Memory B cell (primary cell): ENCODE data around the gene DCXR.

Experiments
- ATAC-seq: fragments of 150-1000 bp; cut with Tn5 transposase; 2 replicates; pipeline ENCODE4 v1.10.0; 2021; ENCODE audit warnings: low read depth, mild to moderate bottlenecking, moderate library complexity
- DNase-seq, 2 donors: peaks; one replicate each; pipeline ENCODE4 v3.0.0; 2022; ENCODE audit warnings: low spot score in 2 of 2
- H3K27ac Mint-ChIP-seq: one replicate; pipeline ENCODE4 v1.8.0; 2022; ENCODE audit warnings: mild to moderate bottlenecking, moderate library complexity, mixed read lengths
- H3K27me3 Mint-ChIP-seq: one replicate; pipeline ENCODE4 v1.8.0; 2022; ENCODE audit warnings: mixed read lengths
- H3K36me3 Mint-ChIP-seq: one replicate; pipeline ENCODE4 v1.8.0; 2022; ENCODE audit warnings: mild to moderate bottlenecking, mixed read lengths
- H3K4me1 Mint-ChIP-seq: one replicate; pipeline ENCODE4 v1.8.0; 2022; ENCODE audit warnings: mixed read lengths
- H3K4me3 Mint-ChIP-seq: one replicate; pipeline ENCODE4 v1.8.0; 2022; ENCODE audit warnings: mild to moderate bottlenecking, moderate library complexity, mixed read lengths
- H3K9me3 Mint-ChIP-seq: one replicate; pipeline ENCODE4 v1.8.0; 2022; ENCODE audit warnings: mixed read lengths

Gene DCXR

DNA sequence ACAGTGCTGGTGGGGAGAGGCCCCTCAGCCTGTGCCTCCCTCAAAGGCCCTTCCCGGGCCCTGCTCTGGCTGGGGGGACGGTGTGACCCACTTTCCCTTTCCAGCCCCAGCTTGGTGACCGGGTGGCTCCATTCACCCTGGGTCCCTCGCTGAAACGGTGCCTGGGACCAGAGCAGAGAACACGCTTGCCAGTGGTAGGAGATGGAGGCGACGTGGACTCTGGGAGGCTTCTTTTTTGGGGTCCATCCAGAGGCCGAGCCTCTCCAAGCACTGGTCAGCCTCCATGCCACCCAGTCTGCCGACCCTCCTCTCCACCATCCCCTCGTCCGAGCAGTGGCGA is 22.6 kb downstream of the DCXR start:
- Mint-ChIP-seq H3K27me3 (no peaks in the 10 kb centered on the region), H3K4me1 (no peaks in the 10 kb centered on the region), H3K4me3 (no peak overlapping the region), H3K27ac (no peak overlapping the region), H3K9me3 (no peaks in the 10 kb centered on the region), H3K36me3 (peaks cover 4% of the 10 kb centered on the region)
- ATAC-seq (no peak), DNase-seq (no peak)

DNA sequence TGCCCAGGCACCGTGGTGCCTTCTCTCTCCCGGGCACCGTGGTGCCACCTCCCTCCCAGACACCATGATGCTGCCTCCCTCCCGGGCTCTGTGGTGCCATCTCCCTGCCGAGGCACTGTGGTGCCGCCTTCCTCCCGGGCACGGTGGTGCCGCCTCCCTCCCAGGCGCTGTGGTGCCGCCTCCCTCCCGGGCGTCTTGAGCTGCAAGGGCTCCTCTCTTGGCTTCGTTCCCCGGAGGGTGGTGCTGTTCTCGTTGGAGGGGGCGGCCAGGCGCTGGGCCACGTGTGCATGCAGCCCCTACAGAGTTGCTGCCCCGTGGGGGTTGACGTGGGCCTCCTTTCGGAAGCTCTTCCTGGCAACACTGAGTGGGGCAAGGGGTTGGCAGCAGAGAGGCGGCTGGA is 23.1 kb downstream of the DCXR start:
- Mint-ChIP-seq H3K27me3 (no peaks in the 10 kb centered on the region), H3K9me3 (no peaks in the 10 kb centered on the region), H3K27ac (no peak overlapping the region), H3K36me3 (peaks cover 5% of the 10 kb centered on the region), H3K4me3 (no peak overlapping the region), H3K4me1 (no peaks in the 10 kb centered on the region)
- DNase-seq = no peak
- no peak for ATAC-seq

DNA sequence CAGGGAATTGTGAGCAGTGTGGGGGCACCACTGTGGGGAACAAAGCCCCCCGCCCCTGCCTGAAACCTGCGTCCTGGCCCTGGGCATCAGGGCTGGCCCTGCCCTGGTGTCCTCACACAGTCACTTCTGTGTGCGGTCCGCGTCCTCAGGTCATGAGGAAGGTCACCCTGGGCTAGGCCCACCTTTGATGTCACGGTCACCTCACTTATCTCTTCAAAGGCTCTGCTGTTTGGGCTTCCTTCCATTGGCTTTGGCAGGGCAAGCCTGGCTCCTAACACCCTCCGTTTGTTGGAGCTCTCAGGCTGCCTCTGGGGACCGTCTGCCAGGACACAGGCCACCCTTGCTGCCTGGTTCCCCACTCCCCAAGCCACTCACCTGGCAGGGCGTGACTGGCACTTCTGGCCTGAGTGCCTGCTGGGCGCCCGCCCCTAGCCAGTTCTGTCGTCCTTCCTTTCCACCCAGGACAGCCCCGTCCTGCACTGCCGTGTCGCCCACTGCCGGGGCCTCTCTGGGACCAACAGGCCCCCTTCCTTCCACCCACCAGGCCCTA is 23.6 kb downstream of the DCXR start:
- ATAC-seq = no peak
- Mint-ChIP-seq H3K4me1 (no peaks in the 10 kb centered on the region), H3K27ac (no peak overlapping the region), H3K9me3 (no peaks in the 10 kb centered on the region), H3K36me3 (peaks cover 7% of the 10 kb centered on the region), H3K27me3 (no peaks in the 10 kb centered on the region), H3K4me3 (no peak overlapping the region)
- no peak for DNase-seq

DNA sequence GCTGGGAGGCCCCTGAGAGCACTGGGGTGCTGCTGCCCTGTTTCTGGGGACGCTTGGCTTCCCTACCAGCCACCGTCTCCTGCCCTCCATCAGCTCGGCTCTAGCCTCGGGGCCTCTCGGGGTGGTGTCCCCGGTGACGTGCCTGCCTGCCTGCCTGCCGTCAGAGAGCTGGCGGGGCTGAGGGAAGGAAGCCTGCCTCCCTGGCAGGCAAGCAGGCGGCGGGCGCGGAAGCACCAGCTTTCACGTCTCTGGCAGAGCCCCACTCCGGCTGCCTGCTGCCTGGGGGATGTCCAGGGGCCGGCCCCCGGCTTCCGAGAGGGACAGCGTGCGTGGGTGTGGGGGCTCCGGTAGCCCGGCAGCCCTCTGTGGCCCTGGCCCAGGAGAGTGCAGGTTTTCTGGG is 24.2 kb downstream of the DCXR start:
- no peak overlapping the region for H3K4me3 Mint-ChIP-seq
- DNase-seq = no peak
- H3K4me1 Mint-ChIP-seq = no peaks in the 10 kb centered on the region
- H3K36me3 Mint-ChIP-seq = peaks cover 7% of the 10 kb centered on the region
- no peaks in the 10 kb centered on the region for H3K9me3 Mint-ChIP-seq
- ATAC-seq = no peak
- no peak overlapping the region for H3K27ac Mint-ChIP-seq
- no peaks in the 10 kb centered on the region for H3K27me3 Mint-ChIP-seq

DNA sequence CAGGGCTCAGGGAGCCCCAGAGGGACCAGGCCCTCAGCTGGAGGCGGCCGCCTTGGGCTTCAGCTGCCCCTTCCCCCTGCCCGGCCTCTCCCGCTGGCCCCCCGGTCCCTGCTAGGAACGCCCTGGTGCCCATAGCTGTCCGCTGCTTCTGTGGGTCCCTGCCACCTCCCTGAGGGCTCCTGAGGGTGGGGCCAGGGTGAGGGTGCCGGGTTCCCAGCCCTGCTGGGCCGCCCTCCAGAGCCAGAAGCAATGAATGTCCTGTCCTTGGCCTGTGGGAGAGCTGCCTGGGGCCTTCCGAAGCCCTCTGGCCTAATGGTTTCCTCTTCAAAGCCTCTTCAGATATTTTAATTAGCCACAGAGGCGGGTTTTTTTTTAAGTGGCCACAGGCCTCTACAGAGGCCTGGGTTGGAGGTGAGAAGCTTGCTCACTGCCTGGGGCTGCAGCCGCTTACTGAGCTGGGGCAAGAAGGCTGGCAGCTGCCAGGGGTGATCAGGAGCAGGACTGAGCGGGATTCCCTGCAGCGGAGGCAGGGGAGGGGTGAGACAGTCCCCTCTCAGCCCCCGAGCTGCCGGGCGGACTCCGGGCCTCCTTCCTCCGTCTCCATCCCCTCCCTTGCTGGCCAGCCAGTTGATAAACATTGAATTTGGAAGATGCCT is 24.7 kb downstream of the DCXR start:
- ATAC-seq (no peak), DNase-seq (no peak)
- H3K4me3 Mint-ChIP-seq = no peak overlapping the region
- H3K27ac Mint-ChIP-seq = no peak overlapping the region
- peaks cover 2% of the 10 kb centered on the region for H3K4me1 Mint-ChIP-seq
- H3K9me3 Mint-ChIP-seq = no peaks in the 10 kb centered on the region
- no peaks in the 10 kb centered on the region for H3K27me3 Mint-ChIP-seq
- peaks cover 7% of the 10 kb centered on the region for H3K36me3 Mint-ChIP-seq

DNA sequence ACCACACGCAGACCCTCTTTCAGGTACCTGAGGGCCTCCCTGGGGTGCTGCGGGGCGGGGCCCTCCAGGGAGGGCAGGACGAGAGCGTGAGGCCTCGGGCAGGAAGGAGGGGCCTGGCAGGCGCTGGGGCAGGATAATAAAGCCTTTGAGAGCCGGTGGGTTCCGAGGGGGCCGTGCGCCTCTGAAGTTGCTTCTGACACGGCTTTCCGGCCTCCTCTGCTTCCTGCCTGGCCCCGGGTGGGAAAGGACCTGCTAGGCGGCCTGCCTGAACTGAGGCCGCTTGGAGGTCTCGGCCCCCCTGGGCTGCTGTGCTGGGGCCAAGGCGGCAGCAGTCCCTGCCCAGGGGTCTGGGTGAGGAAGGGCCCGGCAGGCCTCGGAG is 25.2 kb downstream of the DCXR start:
- H3K4me3 Mint-ChIP-seq = no peak overlapping the region
- peaks cover 2% of the 10 kb centered on the region for H3K4me1 Mint-ChIP-seq
- H3K9me3 Mint-ChIP-seq = no peaks in the 10 kb centered on the region
- no peak for ATAC-seq
- peaks cover 7% of the 10 kb centered on the region for H3K36me3 Mint-ChIP-seq
- H3K27me3 Mint-ChIP-seq = no peaks in the 10 kb centered on the region
- H3K27ac Mint-ChIP-seq = no peak overlapping the region
- no peak for DNase-seq

DNA sequence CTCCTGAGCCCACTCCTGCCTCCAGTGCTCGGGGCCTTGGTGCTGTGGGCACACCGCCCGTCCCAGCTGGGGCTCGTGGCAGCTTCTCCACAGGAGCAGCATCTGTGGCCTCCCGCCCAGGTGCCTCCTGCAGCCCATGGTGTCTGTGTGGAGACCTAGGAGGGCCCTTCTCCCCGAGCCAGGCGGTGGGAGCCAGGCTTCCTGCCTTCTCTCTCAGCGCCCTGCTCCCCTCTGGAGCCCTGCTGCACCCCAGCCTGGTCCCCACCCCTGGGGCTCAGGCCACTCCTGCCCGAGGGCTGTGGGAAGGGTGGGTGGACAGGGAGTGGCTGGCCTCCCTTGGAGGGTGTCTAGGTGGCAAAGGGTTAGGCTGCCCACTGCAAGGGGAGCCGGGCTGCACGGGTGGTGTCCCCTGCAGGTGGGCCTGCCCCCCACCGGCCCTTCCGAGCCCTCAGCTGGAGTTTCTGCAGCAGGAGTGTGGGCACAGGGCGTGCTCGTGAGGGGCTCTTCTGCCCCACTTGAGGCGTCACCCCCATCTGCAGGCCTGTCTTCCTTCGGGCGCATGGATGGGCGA is 25.8 kb downstream of the DCXR start:
- peaks cover 7% of the 10 kb centered on the region for H3K36me3 Mint-ChIP-seq
- H3K4me1 Mint-ChIP-seq = peaks cover 2% of the 10 kb centered on the region
- DNase-seq (no peak), ATAC-seq (no peak)
- no peak overlapping the region for H3K27ac Mint-ChIP-seq
- H3K9me3 Mint-ChIP-seq = no peaks in the 10 kb centered on the region
- no peaks in the 10 kb centered on the region for H3K27me3 Mint-ChIP-seq
- H3K4me3 Mint-ChIP-seq = no peak overlapping the region

DNA sequence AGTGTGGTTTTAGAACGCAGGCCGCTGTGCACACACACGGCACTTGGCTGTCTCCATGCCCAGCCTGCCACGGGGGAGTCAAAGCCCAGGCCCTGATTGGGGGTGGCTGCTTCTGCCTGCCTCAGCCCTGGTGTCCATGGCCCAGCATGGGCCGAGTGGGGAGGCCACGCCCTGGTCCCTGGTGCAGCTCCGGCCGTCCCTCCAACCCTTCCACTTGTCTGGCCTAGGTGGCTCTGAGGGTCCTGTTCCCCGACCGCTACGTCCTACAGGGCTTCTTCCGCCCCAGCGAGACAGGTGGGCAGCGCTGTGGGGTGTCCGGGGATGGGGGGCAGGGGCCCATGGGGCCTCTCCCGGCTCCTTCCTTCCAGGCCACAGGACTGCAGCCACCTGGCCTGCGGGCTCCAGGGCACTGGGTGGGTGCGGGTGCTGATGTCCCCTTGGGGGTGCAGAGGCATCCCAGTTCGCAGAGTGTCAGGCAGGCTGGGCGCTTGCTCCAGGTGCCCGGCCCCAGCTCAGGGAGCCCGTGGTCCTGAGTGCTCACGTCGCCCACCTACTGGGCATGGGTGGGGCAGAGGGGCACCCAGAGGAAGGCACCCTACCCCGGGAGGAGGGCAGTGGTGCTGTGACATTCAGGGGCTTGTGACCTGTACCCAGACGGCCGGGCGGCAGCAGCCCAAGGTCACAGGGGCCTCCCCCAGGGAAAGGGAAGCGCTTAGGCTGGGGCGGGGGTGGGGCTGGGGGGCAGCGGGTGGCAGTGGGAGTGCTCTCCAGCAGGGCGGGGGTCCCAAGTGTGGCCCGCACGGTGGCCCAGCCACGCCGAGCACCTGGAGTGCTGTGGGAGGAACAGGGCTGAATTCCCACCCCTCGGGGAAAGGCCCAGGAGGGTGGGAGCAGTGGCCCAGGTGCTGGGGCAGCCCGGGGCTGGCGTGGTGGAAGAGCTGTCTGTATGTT is 26.6 kb downstream of the DCXR start:
- H3K4me1 Mint-ChIP-seq = peaks cover 2% of the 10 kb centered on the region
- peaks cover 7% of the 10 kb centered on the region for H3K36me3 Mint-ChIP-seq
- no peak for ATAC-seq
- no peaks in the 10 kb centered on the region for H3K27me3 Mint-ChIP-seq
- no peaks in the 10 kb centered on the region for H3K9me3 Mint-ChIP-seq
- no peak overlapping the region for H3K27ac Mint-ChIP-seq
- no peak overlapping the region for H3K4me3 Mint-ChIP-seq
- DNase-seq = no peak

DNA sequence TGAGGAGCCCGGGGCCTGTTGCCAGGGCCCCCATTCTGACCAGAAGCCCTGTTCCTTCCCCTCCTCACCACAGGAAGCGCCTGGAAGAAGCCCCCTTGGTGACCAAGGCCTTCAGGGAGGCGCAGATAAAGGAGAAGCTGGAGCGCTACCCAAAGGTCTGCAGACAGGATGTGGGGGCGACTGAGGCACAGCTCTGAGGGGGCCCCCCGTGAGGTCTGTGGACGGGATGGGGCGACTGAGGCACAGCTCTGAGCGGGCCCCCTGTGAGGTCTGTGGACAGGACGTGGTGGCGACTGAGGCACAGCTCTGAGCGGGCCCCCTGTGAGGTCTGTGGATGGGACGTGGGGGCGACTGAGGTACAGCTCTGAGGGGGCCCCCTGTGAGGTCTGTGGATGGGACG is 28.1 kb downstream of the DCXR start:
- H3K9me3 Mint-ChIP-seq = no peaks in the 10 kb centered on the region
- no peak overlapping the region for H3K27ac Mint-ChIP-seq
- ATAC-seq = no peak
- DNase-seq = no peak
- H3K27me3 Mint-ChIP-seq = no peaks in the 10 kb centered on the region
- H3K4me1 Mint-ChIP-seq = peaks cover 2% of the 10 kb centered on the region
- peaks cover 7% of the 10 kb centered on the region for H3K36me3 Mint-ChIP-seq
- H3K4me3 Mint-ChIP-seq = no peak overlapping the region

DNA sequence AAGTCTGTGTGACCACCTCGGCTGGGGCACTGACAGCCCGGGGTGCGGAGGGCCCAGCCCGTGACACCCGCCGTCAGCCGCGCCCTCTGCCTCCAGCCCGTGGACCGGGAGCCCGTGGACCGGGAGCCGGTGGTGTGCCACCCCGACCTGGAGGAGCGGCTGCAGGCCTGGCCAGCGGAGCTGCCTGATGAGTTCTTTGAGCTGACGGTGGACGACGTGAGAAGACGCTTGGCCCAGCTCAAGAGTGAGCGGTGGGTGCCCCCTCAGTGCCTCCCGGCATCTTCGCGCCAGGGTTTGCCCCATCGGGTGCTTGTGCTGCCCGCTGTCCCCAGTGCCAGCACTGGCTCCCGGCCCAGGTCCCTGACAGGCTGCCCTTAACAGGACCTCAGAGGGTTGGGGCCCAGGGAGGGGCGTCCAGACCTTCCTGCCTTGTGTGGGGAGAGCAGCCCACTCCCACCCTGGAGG is 28.5 kb downstream of the DCXR start:
- no peak for ATAC-seq
- Mint-ChIP-seq H3K36me3 (peaks cover 4% of the 10 kb centered on the region), H3K4me3 (no peak overlapping the region), H3K4me1 (peaks cover 2% of the 10 kb centered on the region), H3K27me3 (no peaks in the 10 kb centered on the region), H3K9me3 (no peaks in the 10 kb centered on the region), H3K27ac (no peak overlapping the region)
- no peak for DNase-seq

DNA sequence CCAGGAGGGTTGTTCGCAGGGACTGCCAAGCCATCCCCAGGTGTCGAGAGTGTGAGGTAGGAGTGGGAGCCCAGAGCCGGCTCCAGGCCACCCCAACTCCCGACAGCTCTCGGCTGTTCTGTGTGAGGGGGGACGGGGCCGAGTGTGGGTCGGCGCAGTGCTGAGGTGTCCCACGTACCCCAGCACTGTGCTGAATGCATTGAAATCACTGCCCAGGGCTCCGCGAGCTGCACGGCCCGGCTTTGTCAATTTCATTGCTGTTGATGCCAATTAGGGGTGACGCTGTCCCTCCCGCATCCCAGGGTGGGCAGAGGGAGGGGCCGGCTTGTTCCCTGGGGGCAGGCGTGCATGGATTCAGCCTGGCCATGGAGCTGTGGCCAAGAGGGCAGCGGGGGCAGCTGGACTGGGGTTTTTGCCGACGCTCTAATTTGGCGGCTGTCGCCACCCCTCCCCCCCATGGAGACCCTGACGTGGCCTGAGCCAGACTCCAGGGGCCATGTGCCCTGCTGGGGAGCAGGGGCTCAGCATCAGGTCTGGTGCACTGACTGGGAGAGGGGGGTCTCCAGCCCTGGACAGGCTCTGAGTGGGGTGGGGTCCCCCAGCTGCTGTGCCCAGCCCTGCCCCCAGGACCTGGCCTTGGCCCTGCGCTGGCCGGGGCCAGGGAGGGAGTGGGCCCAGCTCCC is 29.1 kb downstream of the DCXR start:
- DNase-seq (no peak), ATAC-seq (no peak)
- peaks cover 2% of the 10 kb centered on the region for H3K4me1 Mint-ChIP-seq
- no peaks in the 10 kb centered on the region for H3K27me3 Mint-ChIP-seq
- no peak overlapping the region for H3K27ac Mint-ChIP-seq
- no peaks in the 10 kb centered on the region for H3K9me3 Mint-ChIP-seq
- H3K36me3 Mint-ChIP-seq = peaks cover 3% of the 10 kb centered on the region
- no peak overlapping the region for H3K4me3 Mint-ChIP-seq

DNA sequence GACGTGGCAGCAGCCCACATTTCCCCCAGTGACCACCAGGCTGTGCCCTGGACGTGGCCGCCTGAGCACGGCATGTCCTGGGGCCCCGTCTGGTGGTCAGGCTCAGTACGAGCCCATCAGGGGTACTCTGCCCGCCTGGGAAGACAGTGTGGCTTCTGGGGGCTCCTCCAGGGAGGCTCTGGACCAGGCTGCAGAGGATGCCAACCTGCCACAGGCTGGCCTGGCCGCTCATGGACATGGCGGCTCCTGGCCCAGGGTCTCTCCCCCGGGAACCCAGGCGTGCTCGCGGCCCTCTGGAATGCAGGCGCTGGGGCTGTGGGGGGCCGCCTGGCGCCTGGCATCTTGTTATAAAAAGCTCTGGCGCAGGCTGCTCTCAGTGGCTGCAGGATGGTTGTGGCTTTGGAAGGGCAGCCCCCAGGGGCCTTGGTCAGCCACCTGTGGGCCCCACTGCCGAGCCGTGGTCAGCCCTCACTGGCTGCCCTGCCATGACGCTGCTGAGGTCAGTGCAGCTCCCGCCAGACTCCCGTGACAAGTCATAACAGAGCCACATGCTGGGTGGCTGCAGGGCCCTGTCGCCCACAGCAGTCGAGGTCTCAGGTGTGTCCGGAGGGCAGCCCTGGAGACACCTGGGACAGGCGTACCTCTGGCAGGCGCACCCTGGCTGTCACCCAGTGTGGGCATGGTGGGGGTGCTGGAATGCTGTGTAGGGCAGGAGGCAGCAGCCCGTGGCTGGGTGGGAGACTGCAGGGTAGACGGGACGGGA is 29.8 kb downstream of the DCXR start:
- ATAC-seq (no peak), DNase-seq (no peak)
- H3K4me3 Mint-ChIP-seq = no peak overlapping the region
- peaks cover 3% of the 10 kb centered on the region for H3K36me3 Mint-ChIP-seq
- H3K27me3 Mint-ChIP-seq = no peaks in the 10 kb centered on the region
- no peak overlapping the region for H3K27ac Mint-ChIP-seq
- no peaks in the 10 kb centered on the region for H3K9me3 Mint-ChIP-seq
- peaks cover 2% of the 10 kb centered on the region for H3K4me1 Mint-ChIP-seq

DNA sequence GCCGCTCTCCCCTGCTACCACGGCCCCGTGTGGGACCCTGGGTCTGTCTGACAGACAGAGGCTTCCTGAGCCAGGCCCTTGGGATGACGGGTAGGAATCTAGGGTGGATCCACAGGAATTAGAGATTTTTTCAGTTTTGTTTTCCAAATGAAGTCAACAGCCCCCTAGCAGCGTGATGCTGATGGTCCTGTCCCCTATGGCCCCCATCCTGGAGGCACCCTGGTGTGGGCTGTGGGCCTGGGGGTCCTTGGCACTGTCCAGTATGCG is 30.3 kb downstream of the DCXR start:
- peaks cover 2% of the 10 kb centered on the region for H3K4me1 Mint-ChIP-seq
- H3K4me3 Mint-ChIP-seq = no peak overlapping the region
- no peak overlapping the region for H3K27ac Mint-ChIP-seq
- peaks cover 3% of the 10 kb centered on the region for H3K36me3 Mint-ChIP-seq
- ATAC-seq (no peak), DNase-seq (no peak)
- no peaks in the 10 kb centered on the region for H3K9me3 Mint-ChIP-seq
- no peaks in the 10 kb centered on the region for H3K27me3 Mint-ChIP-seq
